ENCODE measurements around the gene TAF11.

- TF ChIP-seq EZH2 (IDR thresholded peaks at IDR 0.05; ENCODE audit: borderline replicate concordance) (no peak), CTCF (IDR thresholded peaks at IDR 0.05; ENCODE audit: poor library complexity) (no peak)
These were observed 20.4 kb downstream of the TAF11 start for GRCh38 chr6:34867484-34867883.
